WTC11 (cell line): ENCODE results near the gene SELENON. TPM values are rescaled to one million over a fixed set of nuclear protein-coding genes. Genes with fewer than 3 reads are reported as not detected.

Experiments
- ATAC-seq: fragments of 200-7000 bp; cut with Tn5 transposase; 2 replicates; pipeline ENCODE4 v1.10.0; 2021; ENCODE audit warnings: mild to moderate bottlenecking, moderate library complexity
- CTCF ChIA-PET: fragments of 300-600 bp; sonication (Branson Sonifier 250); formaldehyde crosslinking; loops from one replicate; lab custom pipeline; 2021; ENCODE audit warnings: antibody characterized with exemption; lab: Charles Lee
- POLR2A ChIA-PET: fragments of 350-600 bp; sonication (Branson Sonifier 250); formaldehyde crosslinking; loops from one replicate; lab custom pipeline; 2021; ENCODE audit warnings: antibody characterized with exemption; lab: Charles Lee
- DNase-seq: peaks from one replicate; pipeline ENCODE4 v3.0.0; 2021; ENCODE audit warnings: low spot score
- H3K27ac Mint-ChIP-seq: 2 replicates; pipeline ENCODE4 v1.8.0; 2021; ENCODE audit warnings: mixed read lengths
- H3K27me3 Mint-ChIP-seq: 2 replicates; pipeline ENCODE4 v1.8.0; 2021; ENCODE audit warnings: low read depth, mild to moderate bottlenecking, moderate library complexity, mixed read lengths
- H3K36me3 Mint-ChIP-seq: 2 replicates; pipeline ENCODE4 v1.8.0; 2021; ENCODE audit warnings: mixed read lengths
- H3K4me1 Mint-ChIP-seq: 2 replicates; pipeline ENCODE4 v1.8.0; 2022; ENCODE audit warnings: mixed read lengths
- H3K4me3 Mint-ChIP-seq: 2 replicates; pipeline ENCODE4 v1.8.0; 2021; ENCODE audit warnings: mild to moderate bottlenecking, moderate library complexity, mixed read lengths
- H3K9me3 Mint-ChIP-seq: 2 replicates; pipeline ENCODE4 v1.8.0; 2021; ENCODE audit warnings: mixed read lengths
- CREM ChIP-seq: sonication (generic); formaldehyde crosslinking; IDR thresholded peaks from 2 replicates; pipeline ENCODE4 v1.8.1; 2022; ENCODE audit warnings: mild to moderate bottlenecking, missing genetic modification reagents, moderate library complexity
- FOXJ3 ChIP-seq: sonication (generic); formaldehyde crosslinking; IDR thresholded peaks from 2 replicates; pipeline ENCODE4 v1.9.0; 2021; ENCODE audit warnings: missing genetic modification reagents, mild to moderate bottlenecking, borderline replicate concordance
- FOXK1 ChIP-seq: sonication (generic); formaldehyde crosslinking; IDR thresholded peaks from 2 replicates; pipeline ENCODE4 v1.8.0; 2022; ENCODE audit warnings: mild to moderate bottlenecking, moderate library complexity, missing genetic modification reagents
- HMGXB4 ChIP-seq: sonication (generic); formaldehyde crosslinking; IDR thresholded peaks from 2 replicates; pipeline ENCODE4 v1.8.1; 2023; ENCODE audit warnings: mild to moderate bottlenecking, moderate library complexity, missing genetic modification reagents
- MXD4 ChIP-seq: fragments of 250-450 bp; sonication (Bioruptor Pico); IDR thresholded peaks from 2 replicates; pipeline ENCODE4 v1.8.0; 2021; ENCODE audit warnings: mild to moderate bottlenecking, moderate library complexity, borderline replicate concordance
- NFE2L1 ChIP-seq: sonication (generic); formaldehyde crosslinking; IDR thresholded peaks from 2 replicates; pipeline ENCODE4 v1.8.1; 2023; ENCODE audit warnings: missing genetic modification reagents
- SMAD3 ChIP-seq: sonication (generic); formaldehyde crosslinking; IDR thresholded peaks from 2 replicates; pipeline ENCODE4 v1.8.0; 2022; ENCODE audit warnings: missing genetic modification reagents, mild to moderate bottlenecking, borderline replicate concordance
- SMAD4 ChIP-seq: sonication (generic); formaldehyde crosslinking; IDR thresholded peaks from 2 replicates; pipeline ENCODE4 v1.8.0; 2022; ENCODE audit warnings: mild to moderate bottlenecking, missing genetic modification reagents
- TEAD4 ChIP-seq: sonication (generic); formaldehyde crosslinking; IDR thresholded peaks from 2 replicates; pipeline ENCODE4 v1.8.0; 2022; ENCODE audit warnings: mild to moderate bottlenecking, missing genetic modification reagents
- TP53 ChIP-seq: sonication (generic); formaldehyde crosslinking; IDR thresholded peaks from 2 replicates; pipeline ENCODE4 v1.8.1; 2023; ENCODE audit warnings: mild to moderate bottlenecking, missing genetic modification reagents
- ZNF138 ChIP-seq: sonication (generic); formaldehyde crosslinking; conservative IDR thresholded peaks from 2 replicates; pipeline ENCODE4 v1.8.1; 2022; ENCODE audit warnings: mild to moderate bottlenecking, moderate library complexity, missing genetic modification reagents
- ZNF219 ChIP-seq: sonication (generic); formaldehyde crosslinking; IDR thresholded peaks from 2 replicates; pipeline ENCODE4 v1.8.0; 2023; ENCODE audit warnings: missing genetic modification reagents, mild to moderate bottlenecking, borderline replicate concordance
- ZNF263 ChIP-seq: sonication (generic); formaldehyde crosslinking; IDR thresholded peaks from 2 replicates; pipeline ENCODE4 v1.8.1; 2022; ENCODE audit warnings: low read depth, mild to moderate bottlenecking, moderate library complexity, missing genetic modification reagents
- ZNF396 ChIP-seq: fragments of 250-450 bp; sonication (Bioruptor Pico); IDR thresholded peaks from 2 replicates; pipeline ENCODE4 v1.8.0; 2021; ENCODE audit warnings: mild to moderate bottlenecking, moderate library complexity, borderline replicate concordance
- ZNF671 ChIP-seq: fragments of 250-450 bp; sonication (Bioruptor Pico); IDR thresholded peaks from 2 replicates; pipeline ENCODE4 v1.8.0; 2021; ENCODE audit warnings: mild to moderate bottlenecking
- total RNA-seq: library from RNA; stranded (reverse); gene quantifications from 3 replicates; pipeline ENCODE4 v1.2.3, GENCODE V29; 2021
- TF ChIP-seq, protein P1 (sequence below): sonication (generic); formaldehyde crosslinking; conservative IDR thresholded peaks from 2 replicates; pipeline ENCODE4 v1.8.1; 2023; ENCODE audit warnings: mild to moderate bottlenecking, low read depth, missing genetic modification reagents, moderate library complexity
- TF ChIP-seq, protein P2 (sequence below): fragments of 250-450 bp; sonication (Bioruptor Pico); IDR thresholded peaks from 2 replicates; pipeline ENCODE4 v2.1.2; 2022; ENCODE audit warnings: mild to moderate bottlenecking, moderate library complexity
- TF ChIP-seq, protein P3 (sequence below): sonication (generic); formaldehyde crosslinking; IDR thresholded peaks from 2 replicates; pipeline ENCODE4 v1.8.1; 2023; ENCODE audit warnings: mild to moderate bottlenecking, missing genetic modification reagents, borderline replicate concordance

SELENON gene
- total RNA-seq, 1 experiment from 2014 or later = 80.2 TPM

DNA sequence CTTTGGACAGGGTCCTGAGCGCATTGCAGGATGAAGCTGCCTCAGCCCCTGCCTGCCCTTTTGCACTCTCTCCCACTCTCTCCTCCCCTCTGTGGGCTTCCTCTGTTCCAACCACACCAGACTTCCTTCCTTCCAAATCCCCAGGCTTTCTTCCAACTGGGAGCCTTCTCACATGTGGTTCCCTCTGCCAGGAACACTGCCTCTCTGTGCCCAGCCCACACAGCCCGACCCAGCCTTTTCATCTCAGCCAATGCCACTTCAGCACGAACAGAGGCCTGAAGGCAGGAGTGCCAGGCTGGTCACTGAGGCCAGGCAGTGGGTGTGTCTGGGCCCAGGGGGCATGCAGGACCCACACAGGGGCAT lies 5.9 kb downstream of the SELENON start:
- Mint-ChIP-seq H3K36me3 (peaks cover 18% of the 10 kb centered on the region), H3K27ac (no peak overlapping the region), H3K27me3 (no peaks in the 10 kb centered on the region), H3K9me3 (no peaks in the 10 kb centered on the region), H3K4me1 (peaks cover 13% of the 10 kb centered on the region), H3K4me3 (no peak overlapping the region)
- CTCF ChIA-PET = interaction anchor here (1.3 kb wide), 1 partner anchor 81 kb away, joined by 3 read pairs; no protein-coding TSS in a partner anchor
- ATAC-seq (no peak), DNase-seq (no peak)
- TF ChIP-seq MXD4 (no peak), NFE2L1 (CRISPR knock-in tag) (no peak), TP53 (CRISPR knock-in tag) (no peak), SMAD4 (CRISPR knock-in tag) (no peak), ZNF138 (CRISPR knock-in tag) (no peak), FOXJ3 (CRISPR knock-in tag) (no peak), ZNF396 (CRISPR knock-in tag) (no peak), FOXK1 (CRISPR knock-in tag) (no peak)
- TF ChIP-seq, protein P1, sequence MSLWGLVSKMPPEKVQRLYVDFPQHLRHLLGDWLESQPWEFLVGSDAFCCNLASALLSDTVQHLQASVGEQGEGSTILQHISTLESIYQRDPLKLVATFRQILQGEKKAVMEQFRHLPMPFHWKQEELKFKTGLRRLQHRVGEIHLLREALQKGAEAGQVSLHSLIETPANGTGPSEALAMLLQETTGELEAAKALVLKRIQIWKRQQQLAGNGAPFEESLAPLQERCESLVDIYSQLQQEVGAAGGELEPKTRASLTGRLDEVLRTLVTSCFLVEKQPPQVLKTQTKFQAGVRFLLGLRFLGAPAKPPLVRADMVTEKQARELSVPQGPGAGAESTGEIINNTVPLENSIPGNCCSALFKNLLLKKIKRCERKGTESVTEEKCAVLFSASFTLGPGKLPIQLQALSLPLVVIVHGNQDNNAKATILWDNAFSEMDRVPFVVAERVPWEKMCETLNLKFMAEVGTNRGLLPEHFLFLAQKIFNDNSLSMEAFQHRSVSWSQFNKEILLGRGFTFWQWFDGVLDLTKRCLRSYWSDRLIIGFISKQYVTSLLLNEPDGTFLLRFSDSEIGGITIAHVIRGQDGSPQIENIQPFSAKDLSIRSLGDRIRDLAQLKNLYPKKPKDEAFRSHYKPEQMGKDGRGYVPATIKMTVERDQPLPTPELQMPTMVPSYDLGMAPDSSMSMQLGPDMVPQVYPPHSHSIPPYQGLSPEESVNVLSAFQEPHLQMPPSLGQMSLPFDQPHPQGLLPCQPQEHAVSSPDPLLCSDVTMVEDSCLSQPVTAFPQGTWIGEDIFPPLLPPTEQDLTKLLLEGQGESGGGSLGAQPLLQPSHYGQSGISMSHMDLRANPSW (CRISPR knock-in tag) = no peak
- POLR2A ChIA-PET = interaction anchor here (0.6 kb wide), 1 partner anchor 95 kb away, joined by 3 read pairs; no protein-coding TSS in a partner anchor

GRCh38 chr1:25806418-25806817 lies 6.4 kb downstream of the SELENON start:
- H3K9me3 Mint-ChIP-seq = no peaks in the 10 kb centered on the region
- peaks cover 18% of the 10 kb centered on the region for H3K36me3 Mint-ChIP-seq
- TF ChIP-seq CREM (CRISPR knock-in tag) = no peak
- TF ChIP-seq NFE2L1 (CRISPR knock-in tag) = no peak
- no peak for TF ChIP-seq HMGXB4 (CRISPR knock-in tag)
- no peak for TF ChIP-seq ZNF263 (CRISPR knock-in tag)
- TF ChIP-seq, protein P1 (CRISPR knock-in tag) = no peak
- no peak for TF ChIP-seq TEAD4 (CRISPR knock-in tag)
- TF ChIP-seq ZNF671 (CRISPR knock-in tag) = no peak
- no peak for TF ChIP-seq ZNF219
- no peak for TF ChIP-seq SMAD3 (CRISPR knock-in tag)
- TF ChIP-seq, protein P2, sequence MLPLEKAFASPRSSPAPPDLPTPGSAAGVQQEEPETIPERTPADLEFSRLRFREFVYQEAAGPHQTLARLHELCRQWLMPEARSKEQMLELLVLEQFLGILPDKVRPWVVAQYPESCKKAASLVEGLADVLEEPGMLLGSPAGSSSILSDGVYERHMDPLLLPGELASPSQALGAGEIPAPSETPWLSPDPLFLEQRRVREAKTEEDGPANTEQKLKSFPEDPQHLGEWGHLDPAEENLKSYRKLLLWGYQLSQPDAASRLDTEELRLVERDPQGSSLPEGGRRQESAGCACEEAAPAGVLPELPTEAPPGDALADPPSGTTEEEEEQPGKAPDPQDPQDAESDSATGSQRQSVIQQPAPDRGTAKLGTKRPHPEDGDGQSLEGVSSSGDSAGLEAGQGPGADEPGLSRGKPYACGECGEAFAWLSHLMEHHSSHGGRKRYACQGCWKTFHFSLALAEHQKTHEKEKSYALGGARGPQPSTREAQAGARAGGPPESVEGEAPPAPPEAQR (CRISPR knock-in tag) = no peak
- TF ChIP-seq, protein P3, sequence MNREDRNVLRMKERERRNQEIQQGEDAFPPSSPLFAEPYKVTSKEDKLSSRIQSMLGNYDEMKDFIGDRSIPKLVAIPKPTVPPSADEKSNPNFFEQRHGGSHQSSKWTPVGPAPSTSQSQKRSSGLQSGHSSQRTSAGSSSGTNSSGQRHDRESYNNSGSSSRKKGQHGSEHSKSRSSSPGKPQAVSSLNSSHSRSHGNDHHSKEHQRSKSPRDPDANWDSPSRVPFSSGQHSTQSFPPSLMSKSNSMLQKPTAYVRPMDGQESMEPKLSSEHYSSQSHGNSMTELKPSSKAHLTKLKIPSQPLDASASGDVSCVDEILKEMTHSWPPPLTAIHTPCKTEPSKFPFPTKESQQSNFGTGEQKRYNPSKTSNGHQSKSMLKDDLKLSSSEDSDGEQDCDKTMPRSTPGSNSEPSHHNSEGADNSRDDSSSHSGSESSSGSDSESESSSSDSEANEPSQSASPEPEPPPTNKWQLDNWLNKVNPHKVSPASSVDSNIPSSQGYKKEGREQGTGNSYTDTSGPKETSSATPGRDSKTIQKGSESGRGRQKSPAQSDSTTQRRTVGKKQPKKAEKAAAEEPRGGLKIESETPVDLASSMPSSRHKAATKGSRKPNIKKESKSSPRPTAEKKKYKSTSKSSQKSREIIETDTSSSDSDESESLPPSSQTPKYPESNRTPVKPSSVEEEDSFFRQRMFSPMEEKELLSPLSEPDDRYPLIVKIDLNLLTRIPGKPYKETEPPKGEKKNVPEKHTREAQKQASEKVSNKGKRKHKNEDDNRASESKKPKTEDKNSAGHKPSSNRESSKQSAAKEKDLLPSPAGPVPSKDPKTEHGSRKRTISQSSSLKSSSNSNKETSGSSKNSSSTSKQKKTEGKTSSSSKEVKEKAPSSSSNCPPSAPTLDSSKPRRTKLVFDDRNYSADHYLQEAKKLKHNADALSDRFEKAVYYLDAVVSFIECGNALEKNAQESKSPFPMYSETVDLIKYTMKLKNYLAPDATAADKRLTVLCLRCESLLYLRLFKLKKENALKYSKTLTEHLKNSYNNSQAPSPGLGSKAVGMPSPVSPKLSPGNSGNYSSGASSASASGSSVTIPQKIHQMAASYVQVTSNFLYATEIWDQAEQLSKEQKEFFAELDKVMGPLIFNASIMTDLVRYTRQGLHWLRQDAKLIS (CRISPR knock-in tag) = no peak
- DNase-seq = no peak
- no peak overlapping the region for H3K27ac Mint-ChIP-seq
- CTCF ChIA-PET = interaction anchor here (4.7 kb wide), 1 partner anchor 8 kb away, joined by 80 read pairs; the partner anchor contains the start of gene SELENON
- POLR2A ChIA-PET = no interaction called here
- peaks cover 13% of the 10 kb centered on the region for H3K4me1 Mint-ChIP-seq
- no peak for ATAC-seq
- H3K4me3 Mint-ChIP-seq = no peak overlapping the region
- no peaks in the 10 kb centered on the region for H3K27me3 Mint-ChIP-seq
